NCI-H446 treated with DMSO at 0.1 percent for 48 hours (cell line): Measurements from ENCODE around the gene BICDL2.
A peak's percentile ranks its signal among the peaks of the same experiment; 100 is the strongest.
"Not testable (repeated sequence)": the region's sequence is repeated elsewhere in the genome, so short reads cannot be mapped to it uniquely, and the experiment has no call there.

Source experiments
- DNase-seq: peaks from one replicate; lab custom pipeline; 2025; lab: John Stamatoyannopoulos, UW

Gene BICDL2

DNA sequence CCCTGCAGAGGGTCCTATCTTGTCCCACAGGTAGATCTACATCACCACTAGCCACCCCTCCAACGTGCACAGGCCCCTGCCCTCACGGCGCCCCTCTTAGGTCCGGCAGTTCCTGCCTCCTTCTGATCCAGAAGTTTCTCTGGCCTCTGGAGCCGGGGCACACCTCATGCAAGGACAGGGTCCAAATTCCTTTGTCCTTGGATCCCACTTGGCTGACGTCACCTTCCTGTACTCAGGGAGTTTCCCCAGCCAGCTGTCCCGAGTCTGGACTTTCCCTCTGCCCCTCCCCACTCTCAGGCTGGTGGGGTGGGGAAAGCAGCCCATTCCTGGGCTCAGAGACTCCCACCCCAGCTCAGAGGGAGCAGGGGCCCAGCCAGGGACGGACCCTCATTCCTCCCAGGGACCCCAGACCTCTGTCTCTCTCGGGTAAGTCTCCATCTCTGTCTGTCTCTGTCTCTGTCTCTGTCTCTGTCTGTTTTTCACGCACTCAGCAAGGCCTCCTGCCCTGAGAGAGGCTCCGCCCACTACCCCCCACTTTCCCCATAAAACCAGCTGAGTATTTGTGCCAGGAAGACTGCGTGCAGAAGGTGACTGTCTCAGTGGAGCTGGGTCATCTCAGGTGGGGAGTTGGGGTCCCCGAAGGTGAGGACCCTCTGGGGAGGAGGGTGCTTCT is 28.5 kb upstream of the BICDL2 start, which contains the start of gene IL32:
Gene IL32, plus strand, starts transcription at position 572 of the 673 bp plus-strand sequence. CDS start 172 bp downstream, outside the sequence.
- DNase-seq = no peak

GRCh38 chr16:3063625-3064386 is 27.1 kb upstream of the BICDL2 start:
- DNase-seq = no peak

GRCh38 chr16:3062553-3062952 is 25.8 kb upstream of the BICDL2 start:
- DNase-seq = no peak

DNA sequence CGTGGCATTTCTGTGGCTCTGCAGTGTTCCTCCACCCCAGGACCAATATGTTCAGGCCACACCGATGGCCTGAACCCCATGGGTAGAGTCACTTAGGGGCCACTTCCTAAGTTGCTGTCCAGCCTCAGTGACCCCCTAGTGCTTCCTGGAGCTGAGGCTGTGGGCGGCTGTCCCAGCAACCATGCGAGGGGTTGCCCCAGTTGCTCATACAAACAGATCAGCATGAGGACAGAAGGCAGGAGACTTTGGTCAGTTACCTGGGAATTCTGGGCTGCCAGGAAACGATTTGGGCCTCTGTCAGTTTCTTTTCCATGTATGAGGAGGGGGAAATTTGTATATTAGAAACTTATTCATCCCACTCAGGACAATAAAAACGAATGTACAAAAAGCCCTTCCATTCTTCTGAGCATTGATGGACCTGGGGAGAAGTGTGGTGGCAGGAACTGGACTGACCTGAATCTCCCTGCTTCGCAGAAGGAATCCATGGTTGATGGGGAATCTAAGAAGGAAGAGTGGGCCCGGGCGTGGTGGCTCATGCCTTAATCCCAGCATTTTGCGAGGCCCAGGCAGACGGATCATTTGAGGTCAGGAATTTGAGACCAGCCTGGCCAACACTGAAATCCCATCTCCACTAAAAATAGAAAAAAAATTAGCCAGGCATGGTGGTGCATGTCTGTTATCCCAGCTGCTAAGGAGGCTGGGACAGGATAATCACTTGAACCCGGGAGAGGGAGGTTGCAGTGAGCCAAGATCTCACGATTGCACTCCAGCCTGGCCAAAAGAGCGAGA is 23.8 kb upstream of the BICDL2 start:
- DNase-seq = no peak

- DNase-seq = no peak
Measured at GRCh38 chr16:3059723-3060242, 23.0 kb upstream of the BICDL2 start.

DNA sequence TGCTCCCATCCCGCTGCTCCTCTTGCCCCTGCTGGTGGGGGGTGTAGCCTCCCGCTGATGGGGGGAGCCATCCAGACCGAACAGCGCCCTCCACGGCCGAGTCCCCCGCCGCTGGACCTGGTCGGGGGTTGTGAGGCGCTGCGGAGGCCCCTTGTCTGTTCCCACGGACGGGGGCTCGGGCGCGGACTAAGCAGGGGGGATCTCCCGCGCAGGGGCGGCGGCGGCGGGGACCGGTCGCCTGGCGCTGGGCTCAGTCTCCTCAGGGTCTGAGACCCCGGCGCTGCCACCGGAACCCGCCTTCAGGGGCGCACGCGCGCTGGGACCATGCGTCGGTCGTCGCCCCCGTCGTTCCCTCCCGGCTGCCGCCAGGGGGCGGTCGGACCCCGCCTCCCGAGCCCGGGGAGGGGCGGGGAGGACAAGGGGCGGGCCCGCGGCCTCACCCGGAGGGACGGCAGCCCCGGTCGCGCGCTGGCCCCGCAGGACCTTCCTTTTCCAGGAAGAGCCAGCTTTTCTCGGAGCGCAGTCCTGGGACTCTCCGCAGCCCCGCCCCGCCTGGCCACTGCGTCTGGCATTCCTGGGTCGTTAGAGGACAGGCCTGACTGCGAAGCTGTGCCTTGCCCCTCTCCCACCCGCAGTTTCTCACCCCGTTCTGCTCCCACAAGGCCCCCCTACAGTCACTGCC is 22.4 kb upstream of the BICDL2 start:
- DNase-seq = peak; percentile 4

GRCh38 chr16:3058139-3059030 is 21.6 kb upstream of the BICDL2 start:
- DNase-seq = no peak

DNA sequence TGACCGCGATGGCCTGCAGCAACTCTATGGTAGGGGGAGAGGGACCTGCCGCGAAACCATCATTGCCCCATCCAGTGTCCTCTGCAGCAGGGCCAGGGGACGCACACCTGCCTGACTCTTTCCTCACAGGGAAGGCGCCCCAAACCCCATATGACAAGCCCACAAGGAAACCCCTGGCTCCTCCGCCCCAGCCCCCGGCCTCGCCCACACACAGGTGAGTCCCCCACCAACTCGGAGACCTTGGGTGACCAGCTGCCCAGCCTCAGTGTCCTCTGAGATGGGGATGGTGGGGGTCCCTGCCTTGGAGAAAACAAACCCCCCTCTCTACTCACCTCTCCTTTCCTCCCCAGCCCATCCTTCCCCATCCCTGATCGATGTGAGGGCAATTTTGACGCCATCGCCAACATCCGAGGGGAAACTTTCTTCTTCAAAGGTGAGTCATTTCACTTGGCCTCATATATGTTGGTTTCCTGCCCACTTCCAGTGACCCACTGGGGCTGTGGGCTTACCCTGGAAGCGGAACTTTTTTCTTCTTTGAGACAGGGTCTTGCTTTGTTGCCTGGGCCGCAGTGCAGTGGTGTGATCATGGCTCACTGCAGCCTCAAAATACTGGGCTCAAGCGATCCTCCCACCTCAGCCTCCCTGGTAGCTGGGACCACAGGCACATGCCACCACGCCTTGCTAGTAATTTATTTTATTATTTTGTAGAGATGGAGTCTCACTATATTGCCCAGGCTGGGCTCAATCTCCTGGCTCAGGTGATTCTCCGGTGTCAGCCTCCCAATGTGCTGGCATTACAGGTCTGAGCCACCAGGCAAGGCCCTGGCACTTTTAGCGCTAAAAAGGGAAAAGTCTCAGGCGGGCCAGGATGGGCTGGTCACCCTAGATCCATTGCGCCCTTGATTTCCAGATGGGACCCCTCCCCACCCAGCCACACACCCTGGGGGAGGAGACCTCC is 20.7 kb upstream of the BICDL2 start:
- DNase-seq = no peak

DNA sequence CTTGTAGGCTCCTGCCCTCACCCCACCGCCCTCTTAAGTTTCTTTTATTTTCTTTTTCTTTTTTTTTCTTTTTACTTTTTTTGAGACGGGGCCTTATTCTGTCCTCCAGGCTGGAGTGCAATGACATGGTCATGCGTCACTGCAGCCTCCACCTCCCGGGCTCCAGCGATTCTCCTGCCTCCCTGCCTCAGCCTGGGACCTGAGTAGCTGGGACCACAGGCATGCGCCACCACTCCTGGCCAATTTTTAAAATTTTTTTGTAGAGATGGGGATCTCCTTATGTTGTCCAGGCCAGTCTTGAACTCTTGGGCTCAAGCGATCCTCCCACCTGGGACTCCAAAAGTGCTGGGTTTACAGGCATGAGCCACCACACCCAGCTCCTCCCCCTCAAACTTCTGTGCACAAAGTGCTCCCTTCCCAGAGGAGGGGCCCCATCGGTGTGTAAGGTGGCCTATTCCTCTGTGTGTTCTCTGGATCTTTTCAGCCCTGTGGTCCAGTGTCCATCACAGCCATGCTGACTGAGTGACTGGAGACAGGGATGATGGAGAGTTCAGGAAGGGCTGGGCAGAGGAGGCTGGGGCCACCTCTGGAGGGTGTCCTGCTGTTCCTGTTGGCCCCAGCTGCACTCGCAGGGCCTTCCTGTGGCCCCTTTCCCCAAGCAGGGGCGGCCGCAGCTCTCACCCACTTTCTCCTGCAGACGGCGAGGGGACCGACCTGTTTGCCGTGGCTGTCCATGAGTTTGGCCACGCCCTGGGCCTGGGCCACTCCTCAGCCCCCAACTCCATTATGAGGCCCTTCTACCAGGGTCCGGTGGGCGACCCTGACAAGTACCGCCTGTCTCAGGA is 19.8 kb upstream of the BICDL2 start:
- DNase-seq = no peak

DNA sequence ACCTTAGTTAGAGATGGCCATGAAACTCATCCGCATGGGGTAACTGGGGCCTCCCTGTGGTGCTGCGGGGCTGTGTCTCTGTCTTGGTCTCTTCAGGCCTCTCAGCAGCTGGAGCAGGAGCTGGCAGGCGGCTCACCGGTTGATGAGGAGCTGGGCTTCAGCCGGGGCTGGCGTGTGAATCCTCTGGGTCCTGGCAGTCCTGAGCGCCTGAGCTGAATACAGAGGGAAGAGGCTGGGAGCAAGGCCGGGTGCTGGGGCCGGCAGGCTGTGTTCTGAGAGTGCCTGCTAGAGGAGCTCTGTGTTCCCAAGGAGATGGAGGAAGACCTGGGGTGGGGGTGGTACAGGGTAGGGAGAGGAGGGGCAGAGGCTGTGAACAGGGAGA is 19.0 kb upstream of the BICDL2 start:
- not testable (repeated sequence) for DNase-seq

DNA sequence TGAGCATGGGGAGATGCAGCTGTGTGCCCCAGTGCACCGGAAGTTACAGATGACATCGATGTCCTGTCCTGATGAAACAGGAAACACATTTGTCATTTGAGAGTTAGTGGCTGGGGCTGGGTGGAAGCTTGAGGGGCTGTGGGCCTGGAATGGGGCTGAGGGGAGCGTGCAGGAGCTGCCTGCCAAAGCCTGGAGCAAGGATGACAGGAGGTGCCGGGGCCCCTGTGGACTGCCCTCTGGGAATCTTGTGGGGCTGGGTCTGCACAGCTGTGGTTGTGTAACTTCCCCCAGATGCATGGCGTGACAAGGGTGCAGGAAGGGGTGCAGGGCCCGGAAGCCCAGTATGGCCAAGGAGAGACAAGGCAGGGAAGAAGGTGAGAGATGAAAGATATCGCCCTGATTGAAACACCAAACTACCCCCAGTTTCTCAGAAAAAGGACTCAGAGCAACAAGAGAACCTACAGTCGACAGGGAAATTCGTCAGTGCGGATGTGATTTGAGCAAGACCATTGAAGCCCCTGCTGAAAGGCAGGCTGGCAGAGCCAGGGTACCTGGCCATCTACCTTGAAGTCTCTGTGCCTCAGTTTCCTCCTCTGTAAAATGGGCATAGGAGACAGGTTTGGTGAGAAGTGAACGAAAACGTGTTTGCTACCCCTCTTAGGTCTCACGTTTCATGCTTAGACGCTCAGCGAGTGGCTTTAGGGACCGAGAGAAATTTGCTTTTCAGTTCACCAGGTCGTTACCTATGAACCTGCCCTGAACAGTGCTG is 18.4 kb upstream of the BICDL2 start:
- DNase-seq = no peak

DNA sequence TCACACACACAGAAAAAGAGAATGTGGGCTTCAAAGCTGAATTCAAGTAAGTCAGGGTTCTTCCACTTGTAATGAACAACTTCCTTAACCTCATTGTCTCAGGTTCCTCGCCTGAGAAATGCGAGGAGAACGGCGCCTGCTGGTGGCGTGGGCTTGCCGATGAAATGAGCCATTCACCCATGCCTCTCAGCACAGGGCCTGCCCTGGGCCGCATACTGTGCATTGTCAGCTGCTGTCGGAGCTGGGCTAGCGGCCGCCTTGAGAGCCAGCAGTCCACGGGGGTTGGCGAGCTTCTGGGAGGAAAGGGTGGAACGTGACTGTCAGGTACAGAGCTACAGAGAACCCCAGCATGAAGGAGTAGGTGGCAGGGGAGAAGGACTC is 16.6 kb upstream of the BICDL2 start:
- DNase-seq = not testable (repeated sequence)

DNA sequence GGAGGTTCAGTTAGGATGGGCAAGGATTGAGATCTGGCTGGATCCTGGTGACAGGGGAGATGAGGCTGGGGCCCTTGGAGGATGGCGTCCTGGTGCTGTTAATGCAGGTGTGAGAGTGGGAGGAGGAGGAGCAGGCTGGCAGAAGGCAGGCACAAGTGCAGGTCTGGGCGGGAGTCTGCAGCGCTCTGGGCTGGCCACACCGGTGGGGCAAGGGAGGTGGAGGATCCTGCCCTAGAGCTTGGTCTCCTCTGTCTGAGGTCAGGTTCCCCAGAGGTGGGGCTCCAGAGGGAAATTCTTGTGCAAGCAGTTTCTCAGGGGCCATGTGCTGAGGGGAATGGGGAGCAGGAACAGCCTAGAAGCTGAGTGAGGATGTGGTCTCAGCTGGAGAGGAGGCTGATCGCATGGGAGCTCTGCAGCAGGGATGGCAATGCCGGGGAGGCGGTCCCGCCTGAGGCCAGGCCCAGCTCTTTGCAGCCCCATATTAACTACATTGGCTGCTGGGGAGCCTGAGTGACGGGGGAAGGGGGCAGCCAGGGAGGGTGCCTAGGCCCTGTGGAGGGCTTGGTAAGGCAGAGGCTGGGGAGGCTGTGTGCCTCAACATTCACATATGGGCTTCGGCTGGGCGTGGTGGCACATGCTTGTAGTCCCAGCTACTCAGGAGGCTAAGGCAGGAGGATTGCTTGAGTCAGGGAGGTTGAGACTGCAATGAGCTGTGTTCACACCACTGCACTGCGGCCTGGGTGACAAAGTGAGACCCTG is 16.0 kb upstream of the BICDL2 start:
- DNase-seq = not testable (repeated sequence)

- DNase-seq = no peak
Measured at GRCh38 chr16:3051494-3051893, 14.8 kb upstream of the BICDL2 start.

GRCh38 chr16:3051009-3051408 is 14.3 kb upstream of the BICDL2 start:
- DNase-seq = no peak

GRCh38 chr16:3050487-3050886 is 13.7 kb upstream of the BICDL2 start:
- DNase-seq = no peak

GRCh38 chr16:3049921-3050481 is 13.3 kb upstream of the BICDL2 start:
- no peak for DNase-seq
